Activated CD4-positive, alpha-beta T cell treated with anti-CD3 and anti-CD28 coated beads, Interleukin-2, amount 50 U/mL, for 48 hours (primary cell): Measurements from ENCODE around the gene ATG10.
"Not testable (repeated sequence)": the region's sequence is repeated elsewhere in the genome, so short reads cannot be mapped to it uniquely, and the experiment has no call there.

Source experiments
- DNase-seq, 2 experiments: peaks; one replicate each; pipeline ENCODE4 v3.0.0-alpha.2; 2020

The ATG10 gene

DNA sequence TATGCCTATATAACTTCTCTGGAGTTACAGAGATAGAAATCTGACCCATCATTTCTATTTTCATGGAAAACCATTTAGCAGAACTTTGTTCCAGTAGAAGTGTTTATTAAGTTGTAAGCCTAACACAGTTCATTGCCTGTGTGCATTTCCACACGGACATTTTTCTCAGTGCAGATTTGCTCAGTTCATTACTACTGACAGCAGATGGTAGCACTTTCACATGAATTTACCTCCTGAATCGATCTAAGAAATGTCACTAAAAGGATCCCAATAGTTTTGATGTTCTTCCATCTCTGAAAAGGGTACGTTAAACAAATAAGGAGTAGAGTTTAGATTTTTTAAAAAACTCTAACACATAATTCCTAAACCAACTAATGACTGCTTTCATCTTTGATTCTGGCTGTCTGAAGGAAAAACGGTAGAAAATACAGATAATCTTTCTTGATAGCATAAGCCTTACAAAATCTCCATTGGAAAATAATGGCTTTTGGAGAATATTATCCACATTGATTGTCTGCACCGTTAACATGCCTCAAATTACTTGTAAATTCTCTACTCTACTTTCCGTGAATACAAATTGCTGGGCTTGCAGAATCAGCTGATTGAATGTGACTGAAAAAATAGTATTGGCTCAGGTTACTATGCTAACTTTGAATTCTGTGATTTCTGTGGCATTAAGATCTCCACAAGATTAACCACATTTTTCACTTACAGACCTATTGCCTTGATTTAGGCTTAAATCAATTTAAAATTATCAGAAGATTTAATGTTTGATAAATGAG is 273.2 kb downstream of the ATG10 start:
- DNase-seq: no peak

DNA sequence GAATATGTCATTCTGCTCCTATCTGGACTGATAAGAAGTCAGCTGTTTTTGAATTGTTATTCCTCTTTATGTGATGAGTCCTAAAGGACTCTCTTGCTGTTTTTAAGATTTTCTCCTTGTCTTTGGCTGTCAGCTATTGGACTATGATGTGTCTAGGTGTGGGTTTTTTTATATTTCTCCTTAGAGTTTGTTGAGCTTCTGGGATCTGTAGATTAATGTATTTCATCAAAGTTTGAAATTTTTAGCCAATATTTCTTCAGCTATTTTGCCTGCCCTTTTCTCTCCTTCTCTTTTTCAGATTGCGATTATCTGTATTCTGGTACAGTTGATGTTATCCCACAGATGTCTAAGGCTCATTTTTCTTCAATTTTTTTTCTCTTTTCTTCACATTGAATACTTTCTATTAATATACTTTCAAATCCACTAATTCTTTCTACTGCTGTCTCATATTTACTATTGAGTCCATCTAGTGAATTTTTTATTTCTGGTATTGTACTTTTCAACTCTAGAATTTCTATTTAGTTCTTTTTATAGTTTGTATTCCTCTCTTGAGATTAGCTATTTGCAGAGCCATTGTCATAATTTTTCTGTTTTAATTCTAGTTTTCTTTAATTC is 275.2 kb downstream of the ATG10 start:
- no peak for DNase-seq

DNA sequence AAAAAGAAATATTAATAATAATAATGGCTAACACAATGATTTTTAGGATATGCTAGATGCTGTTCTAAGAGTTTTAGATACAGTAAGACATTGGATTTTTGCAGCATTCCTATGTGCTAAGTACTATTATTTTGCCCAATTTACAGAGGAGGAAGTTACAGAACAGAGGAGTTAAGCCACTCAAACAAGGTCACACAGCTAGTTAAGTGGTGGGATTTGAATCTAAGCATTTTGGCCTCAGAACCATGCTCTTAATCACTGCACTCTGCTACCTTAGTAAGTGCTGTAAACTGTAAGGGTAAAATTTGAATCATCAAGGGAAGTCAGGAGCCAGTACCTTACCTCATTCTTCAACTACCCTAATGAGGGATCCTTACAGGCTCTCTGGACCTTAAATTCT is 280.9 kb downstream of the ATG10 start:
- no peak for DNase-seq

DNA sequence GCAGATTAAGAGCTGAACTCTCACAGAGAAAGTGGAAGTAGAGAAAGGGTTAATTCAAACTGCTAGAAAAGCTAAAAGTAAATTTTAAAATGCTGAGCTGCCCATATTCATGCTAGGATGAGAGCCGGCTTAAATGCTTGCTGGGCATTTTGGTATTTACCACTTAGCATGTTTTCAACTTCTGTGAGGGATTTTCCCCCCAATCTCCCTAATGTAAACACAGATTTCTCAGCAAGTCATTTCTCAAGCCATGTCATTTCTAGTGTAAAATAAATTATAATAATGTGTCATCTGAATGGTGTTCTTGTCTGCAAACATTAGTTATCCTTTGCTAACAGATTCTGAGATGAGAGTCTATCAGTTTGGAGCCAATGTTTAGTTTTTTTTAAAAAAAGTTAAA is 284.0 kb downstream of the ATG10 start:
- DNase-seq: no peak

DNA sequence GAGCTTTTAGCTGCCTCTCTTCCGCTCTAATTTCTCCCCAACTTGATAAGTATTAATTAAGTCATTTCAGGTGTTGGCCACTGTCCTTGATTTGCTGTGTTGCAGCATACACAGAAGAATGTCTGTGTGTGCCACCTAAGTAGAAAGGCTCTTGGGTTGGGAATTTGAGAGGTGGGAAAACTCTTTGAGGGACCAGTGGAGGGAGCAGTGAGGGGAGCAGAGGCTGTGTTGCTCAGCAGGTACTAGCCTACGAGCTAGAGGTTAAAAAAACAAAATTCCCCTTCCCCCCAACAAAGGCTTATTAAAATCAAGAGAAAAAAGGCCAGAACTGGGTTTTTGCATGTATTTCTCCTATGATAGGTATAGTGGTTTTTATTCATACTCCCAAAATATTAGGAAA is 285.4 kb downstream of the ATG10 start:
- no peak for DNase-seq

DNA sequence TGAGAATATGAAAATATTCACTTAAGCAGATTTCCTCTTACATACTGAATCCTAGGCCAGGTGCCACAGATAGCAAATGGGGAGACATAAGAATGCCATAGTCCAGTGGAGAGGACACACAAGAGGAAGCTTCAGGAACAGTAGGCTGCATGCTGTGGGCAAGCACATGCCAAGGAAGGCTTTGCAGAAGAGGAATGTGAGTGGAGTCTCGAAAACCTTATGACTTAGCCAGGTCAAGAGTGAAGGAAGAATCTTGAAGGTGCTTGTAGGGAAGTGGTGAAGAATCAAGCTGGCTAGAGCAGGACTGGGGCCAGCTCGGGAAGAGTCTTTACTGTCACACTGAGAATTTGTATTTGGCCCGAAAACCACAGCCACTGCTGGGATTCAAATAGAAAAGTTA is 285.9 kb downstream of the ATG10 start:
- no peak for DNase-seq

DNA sequence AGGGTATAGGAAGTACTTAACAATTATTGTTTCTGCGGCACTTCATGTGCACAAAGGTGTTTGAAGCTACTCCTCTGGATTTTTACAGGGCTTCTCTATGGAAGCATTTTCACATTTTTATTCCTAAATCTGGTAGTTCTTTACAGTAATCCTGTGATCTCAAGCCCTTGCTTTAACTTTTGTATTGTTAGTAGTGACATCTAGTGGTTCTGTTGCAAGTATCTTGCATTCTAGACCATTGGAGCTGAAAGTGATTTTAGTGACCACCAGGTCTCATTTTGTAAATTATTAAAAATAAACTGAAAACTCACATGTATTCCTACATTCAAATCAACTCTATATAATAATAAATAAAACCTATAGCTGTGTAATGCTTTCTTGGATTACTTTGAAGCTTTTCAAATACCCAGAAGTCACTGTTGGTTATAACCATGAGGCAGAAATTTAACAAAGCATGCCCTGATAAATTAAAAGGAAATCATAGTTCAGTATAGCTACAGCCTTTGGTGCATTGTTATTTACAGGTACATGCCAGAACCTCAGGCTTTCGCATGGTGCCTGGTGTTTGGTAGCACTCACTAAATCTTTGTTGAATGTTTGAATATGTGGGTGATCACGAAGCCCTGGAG is 287.5 kb downstream of the ATG10 start:
- DNase-seq: no peak

DNA sequence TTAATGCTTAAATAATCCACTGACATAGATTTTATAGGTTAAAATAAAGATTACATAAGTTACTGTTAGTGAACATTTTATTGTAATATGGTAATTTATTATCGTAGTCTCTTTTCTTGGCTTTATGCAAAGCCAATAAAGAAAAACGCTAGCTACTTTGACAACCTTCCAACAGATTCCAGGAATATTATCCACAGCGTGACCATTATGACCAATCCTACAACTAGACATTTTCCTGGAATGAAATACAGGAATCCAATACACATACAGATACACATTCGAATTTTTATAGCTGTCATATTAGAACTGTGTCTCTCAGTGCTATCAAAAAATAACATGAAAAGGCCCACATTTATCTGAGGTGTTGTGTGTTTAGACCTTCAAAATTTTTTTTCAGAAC is 293.2 kb downstream of the ATG10 start:
- DNase-seq: no peak

DNA sequence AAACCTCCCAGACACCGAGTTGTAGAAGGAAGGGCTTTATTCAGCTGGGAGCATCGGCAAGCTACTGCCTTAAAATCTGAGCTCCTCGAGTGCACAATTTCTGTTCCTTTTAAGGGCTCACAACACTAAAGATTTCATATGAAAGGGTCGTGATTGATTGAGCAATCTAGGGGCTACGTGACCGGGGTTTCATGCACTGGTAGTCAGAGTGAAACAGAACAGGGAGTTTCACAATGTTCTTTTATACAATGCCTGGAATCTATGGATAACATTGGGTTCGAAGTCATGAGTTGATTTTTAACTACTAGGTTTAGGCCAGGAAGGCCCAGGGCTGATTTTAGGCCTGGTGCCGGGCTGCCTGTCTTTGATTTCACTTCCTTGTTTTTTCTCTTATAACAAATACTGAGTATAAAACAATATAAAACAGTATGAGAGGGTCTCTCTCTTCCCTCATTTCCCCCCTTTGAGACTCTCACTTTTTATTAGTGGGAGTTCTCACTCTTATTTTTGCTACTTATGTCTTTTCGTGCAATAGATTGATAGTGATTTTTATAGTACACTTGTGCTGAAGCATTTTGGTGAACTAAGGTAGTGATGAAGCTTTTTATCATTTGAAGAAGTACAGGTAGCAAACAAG is 295.6 kb downstream of the ATG10 start:
- DNase-seq: not testable (repeated sequence)

DNA sequence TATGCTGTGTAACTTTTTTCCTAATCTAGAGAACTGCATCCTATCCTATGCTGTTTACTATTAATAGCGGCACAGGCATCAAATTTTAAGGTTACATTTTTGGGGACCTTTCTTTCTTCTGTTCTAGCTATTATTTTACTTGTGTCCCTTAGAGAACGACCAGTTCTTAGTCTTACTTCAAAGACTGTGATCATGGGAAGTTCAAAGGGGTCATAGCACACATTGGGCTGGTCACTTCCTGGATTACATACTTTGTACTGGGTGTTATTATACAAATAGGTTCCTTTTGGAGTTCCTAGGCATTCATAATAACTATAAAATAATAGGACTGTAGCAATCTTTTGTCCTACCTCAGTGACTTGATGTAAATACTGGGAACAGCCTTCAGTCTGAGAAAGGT is 297.5 kb downstream of the ATG10 start:
- DNase-seq: not testable (repeated sequence)

DNA sequence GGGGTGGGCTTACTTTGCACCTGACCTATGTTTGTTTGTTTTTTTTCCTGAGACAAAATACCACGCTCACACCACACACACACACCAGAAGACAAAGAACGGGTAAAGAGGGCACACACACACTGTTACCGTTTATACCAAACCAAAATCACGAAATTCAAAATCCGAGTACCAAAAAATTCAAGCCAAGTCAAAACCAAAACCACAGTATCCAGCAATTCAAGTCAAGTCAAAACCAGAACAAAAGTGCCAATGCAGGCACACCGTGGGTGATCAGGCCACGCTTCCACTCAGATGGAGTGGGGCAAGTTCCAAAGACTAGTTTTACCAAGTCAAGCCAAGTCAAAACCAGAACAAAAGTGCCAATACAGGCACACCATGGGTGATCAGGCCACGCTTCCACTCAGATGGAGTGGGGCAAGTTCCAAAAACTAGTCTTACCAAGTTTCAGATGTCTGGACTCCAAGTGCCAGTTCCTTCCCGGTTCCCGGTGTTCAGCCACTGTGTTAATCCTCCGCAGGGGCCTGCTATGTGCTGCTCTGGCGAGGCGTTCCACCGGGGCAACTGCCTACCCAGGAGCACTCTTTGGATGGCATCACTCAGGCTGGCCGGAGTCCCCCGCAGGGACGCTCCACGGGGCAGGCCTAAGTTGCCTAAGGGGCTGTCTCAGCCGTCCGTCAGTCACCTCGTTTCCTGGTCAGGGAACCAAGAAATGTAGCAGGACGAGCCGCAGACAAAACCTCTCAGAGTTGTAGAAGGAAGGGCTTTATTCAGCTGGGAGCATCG is 300.9 kb downstream of the ATG10 start:
- DNase-seq: peak; percentile 15 to 25

DNA sequence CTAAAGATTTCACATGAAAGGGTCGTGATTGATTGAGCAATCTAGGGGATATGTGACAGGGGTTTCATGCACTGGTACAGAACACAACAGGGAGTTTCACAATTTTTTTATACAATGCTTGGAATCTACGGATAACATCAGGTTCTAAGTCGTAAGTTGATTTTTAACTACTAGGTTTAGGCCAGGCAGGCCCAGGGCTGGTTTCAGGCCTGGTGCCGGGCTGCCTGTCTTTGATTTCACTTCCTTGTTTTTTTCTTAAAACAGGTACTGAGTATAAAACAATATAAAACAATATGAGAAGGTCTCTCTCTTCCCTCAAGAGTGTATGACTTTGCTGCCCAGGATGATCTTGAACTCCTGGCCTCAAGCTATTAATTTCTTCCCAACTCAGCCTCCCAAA is 301.6 kb downstream of the ATG10 start:
- DNase-seq: peak in 1 of 2 experiments; percentile 8

DNA sequence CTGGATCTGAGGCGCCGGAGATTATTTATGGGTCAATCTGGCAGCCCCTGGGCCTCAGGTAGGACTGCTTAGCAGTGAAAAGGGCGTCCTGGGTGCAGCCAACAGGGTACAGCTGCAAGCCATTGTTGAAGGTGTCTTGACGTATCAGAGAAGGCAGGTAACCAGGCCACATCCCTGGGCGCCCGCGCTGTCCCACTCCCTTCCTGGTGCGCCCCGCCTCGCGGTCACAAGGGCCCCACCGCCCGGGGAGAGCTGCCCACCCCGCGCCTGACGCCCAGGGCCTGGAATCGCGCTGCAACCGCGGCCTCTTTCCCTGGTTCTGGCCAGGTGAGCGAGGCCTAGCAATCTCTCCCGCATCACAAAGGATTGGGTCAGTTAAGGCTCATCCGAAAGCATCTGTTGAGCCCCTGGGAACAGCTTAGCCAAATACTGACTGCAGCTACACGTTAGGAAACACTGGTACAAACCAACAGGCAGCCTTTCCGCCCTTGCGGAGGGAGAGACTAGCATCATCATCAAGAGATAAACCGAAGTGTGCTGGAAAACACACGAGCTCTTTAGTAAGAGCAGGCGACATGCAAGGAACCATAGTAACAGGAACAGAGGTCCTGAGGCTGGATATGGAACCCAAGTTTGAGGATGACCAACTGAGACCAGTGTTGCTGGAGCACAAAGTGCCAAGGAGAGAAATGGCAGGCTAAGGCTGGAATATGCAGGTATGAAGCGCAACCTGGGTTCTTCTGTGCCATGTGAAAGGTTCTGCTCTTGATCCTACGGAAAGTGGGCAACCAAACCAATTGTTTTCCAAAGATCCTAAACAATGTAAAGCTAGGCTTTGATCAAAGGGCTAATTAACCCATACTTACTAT is 302.8 kb downstream of the ATG10 start:
- peak; percentile 20 to 26 for DNase-seq

DNA sequence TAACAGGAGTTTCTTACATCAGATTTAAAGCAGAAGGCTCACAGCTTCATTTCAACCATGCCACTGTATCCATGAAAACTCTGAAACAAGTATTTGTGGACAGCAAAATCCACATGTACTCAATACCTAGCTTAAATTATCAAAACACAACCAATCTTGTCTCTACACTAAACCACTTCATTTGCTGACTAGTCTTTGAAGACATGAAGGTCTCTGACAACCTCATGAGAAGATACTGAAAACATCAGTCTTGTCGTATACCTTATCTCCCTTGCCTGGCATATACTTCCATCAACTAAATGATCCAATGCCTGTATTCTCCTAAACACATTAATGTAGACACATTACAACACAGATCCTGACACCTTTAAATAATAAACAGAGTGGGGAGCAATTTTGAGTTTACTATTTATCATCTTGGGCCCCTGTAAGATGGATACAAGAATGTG is 303.4 kb downstream of the ATG10 start:
- DNase-seq: no peak

DNA sequence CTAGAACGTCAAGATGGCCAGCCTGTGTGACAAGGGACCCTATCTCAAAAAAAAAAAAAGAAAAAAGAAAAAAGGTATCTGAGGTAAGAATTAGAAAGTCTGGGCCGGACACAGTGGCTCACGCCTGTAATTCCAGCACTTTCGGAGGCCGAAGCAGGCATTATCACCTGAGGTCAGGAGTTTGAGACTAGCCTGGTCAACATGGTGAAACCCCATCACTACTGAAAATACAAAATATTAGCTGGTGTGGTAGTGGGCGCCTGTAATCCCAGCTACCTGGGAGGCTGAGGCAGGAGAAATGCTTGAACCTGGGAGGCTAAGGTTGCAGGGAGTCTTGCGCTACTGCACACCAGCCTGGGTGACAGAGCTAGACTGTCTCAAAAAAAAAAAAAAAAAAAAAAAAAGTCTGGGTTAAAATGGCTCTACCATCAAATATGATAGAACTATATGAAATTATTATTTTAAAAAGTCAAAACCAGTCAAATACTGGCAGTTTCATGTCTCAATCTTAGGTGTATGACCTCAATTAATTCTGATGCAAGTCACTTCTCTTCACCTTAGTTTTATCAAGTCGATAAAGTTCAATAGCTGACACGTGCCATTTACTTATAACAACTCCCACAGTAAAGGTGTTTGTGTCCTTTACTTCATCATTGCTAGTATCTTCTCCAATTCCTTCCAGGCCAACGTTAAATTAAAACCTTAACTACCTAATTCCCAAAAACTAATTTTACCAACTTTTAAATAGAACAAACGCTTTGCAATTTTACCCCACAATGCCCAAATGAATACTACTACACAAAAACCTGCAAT is 305.2 kb downstream of the ATG10 start:
- no peak for DNase-seq

DNA sequence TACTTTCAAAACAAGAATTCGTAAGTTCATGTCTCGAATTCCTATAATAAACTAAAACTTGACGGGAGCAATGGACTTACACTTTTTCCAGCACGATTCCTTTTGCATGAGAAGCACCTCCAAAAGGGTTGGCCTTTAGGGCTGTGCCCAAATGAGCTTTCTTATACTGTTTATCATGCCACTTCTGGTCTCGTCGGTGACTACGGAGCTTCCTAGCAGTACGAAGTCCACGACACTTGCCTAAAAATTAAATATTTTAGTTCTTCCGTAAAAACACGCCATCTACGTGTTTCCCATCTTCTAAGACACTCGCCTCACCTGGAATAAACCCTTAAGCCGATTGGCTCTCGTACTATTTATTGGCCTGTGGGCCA is 305.8 kb downstream of the ATG10 start:
- DNase-seq: peak in 1 of 2 experiments; percentile 5

DNA sequence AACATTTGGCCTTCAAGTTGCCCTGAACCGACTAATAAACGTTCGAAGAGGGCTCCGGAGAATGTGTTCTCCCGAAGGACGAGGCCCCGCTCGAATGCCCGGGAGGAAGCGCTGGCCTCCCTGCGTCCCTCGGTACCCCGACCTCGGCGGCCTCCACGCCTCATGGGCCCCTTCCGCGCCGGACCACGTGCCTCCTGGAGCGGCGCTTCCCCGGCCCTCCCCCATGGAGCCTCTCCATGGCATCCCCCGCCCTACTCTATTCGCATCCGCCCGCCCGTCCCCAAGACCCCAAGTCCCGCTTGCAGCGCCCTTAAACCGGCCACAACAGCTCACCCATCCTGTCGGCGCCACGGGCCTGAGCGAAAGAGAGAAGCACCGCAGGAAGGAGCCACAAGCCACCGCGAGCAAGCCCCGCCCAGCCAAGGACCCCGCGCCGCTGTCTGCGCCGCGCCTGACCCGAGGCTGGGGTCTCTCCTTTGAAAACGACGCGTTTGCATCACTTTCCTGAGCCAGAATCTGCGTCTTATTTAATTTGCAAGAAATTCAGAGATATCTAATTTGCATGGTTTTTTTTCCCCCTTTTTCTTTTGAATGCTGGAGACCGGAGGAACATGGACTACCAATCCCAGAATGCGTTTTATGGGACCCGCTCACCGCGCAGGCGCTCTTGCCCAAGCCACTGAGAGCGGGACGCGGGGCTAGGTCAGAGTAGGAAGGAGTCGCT is 306.3 kb downstream of the ATG10 start, which contains the start of gene RPS23:
Gene RPS23 (minus strand): TSS at position 368 of the 724 bp plus-strand sequence. CDS start 31 bp downstream, at position 337.
- DNase-seq: peak; percentile 87 to 89

DNA sequence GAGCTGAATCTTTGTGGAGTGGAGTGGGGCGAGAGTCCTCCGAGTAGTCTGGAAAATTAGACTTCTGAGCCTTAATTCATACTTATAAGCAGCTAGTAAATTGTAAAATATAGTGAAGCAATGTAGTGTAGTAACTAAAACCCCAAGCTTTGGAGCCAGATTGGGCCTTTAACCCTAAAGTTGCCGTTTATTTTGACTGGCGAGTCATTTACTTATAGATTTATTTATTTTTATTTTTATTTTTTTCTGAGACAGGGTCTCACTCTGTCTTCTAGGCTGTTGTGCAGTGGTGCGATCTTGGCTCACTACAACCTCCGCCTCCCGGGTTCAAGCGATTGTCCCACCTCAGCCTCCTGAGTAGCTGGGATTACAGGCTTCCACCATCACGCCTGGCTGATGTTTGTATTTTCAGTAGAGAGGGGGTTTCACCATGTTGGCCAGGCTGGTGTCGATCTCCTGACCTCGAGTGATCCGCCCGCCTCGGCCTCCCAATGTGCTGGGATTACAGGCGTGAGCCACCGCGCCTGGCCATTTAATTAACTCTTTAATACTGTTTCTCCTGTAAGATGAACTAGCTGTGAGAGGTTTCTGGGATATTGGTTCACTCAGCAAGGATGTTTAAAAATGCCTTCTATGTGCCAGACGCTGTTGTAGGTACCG is 307.0 kb downstream of the ATG10 start:
- DNase-seq: no peak

DNA sequence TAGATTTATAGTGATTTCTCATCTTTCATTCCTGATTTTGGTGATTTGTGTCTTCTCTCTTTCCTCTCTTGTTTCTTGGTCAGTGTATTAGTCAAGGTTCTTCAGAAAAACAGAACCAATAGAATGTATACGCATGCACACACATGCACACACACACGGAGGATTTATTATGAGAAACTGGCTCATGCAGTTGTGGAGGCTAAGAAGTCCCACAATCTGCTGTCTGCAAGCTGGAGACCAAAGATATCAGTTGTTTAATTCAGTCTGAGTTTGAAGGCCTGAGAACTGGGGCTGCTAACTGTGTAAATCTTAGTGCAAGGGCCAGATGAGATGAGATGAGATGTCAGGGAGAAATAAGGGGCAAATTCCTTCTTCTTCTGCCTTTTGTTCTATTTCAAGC is 312.1 kb downstream of the ATG10 start:
- no peak for DNase-seq

DNA sequence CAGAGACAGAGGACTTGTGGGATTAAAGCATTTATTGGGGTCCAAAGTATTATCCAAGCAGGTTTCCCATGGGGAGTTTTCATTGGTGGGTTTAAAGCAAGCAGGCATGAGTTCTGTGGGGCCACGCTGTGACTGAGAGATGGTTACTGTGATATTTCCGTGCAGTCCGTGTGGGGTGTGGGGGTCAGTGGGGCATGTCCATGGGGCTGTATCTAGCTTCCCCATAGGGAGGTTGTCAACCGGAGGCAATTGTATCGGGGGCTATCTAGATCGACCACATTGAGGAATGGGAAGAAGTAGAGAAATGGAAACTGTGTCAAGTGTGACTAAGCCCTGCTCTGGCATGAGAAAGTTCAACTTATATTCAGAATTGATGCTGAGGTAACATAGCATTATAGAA is 313.4 kb downstream of the ATG10 start:
- no peak for DNase-seq
